ENCODE measurements around the gene NMT1. TPM values are rescaled to one million over a fixed set of nuclear protein-coding genes. Genes with fewer than 3 reads are reported as not detected.

NMT1 gene
- total RNA-seq, 1 donor from 2014 or later: 118 TPM

GRCh38 chr17:45098869-45099616 lies 37.9 kb downstream of the NMT1 start:
- peaks cover 17% of the 10 kb centered on the region for H3K36me3 Mint-ChIP-seq (ENCODE audit: low read depth)
- H3K27ac Mint-ChIP-seq (ENCODE audit: unreplicated experiment): no peak overlapping the region

GRCh38 chr17:45101546-45101882 lies 40.4 kb downstream of the NMT1 start:
- DNase-seq (ENCODE audit: low read depth, low spot score): no peak
- H3K27ac Mint-ChIP-seq (ENCODE audit: unreplicated experiment): no peak overlapping the region
- no peaks in the 10 kb centered on the region for H3K9me3 Mint-ChIP-seq
- no peaks in the 10 kb centered on the region for H3K4me1 Mint-ChIP-seq
- peaks cover 12% of the 10 kb centered on the region for H3K36me3 Mint-ChIP-seq (ENCODE audit: low read depth)
- H3K27me3 Mint-ChIP-seq (ENCODE audit: low read depth): no peaks in the 10 kb centered on the region
- H3K4me3 Mint-ChIP-seq: no peak overlapping the region
- no peak for TF ChIP-seq CTCF (conservative IDR thresholded peaks at IDR 0.05)

More at GRCh38 chr17:45098869-45099616, 37.9 kb downstream of the NMT1 start:
- H3K9me3 Mint-ChIP-seq: no peaks in the 10 kb centered on the region
- DNase-seq (ENCODE audit: low read depth, low spot score): peak; percentile 89
- no peaks in the 10 kb centered on the region for H3K4me1 Mint-ChIP-seq
- TF ChIP-seq CTCF (conservative IDR thresholded peaks at IDR 0.05): peak; percentile 89
- no peak overlapping the region for H3K4me3 Mint-ChIP-seq
- no peaks in the 10 kb centered on the region for H3K27me3 Mint-ChIP-seq (ENCODE audit: low read depth)

- Mint-ChIP-seq H3K4me1 (no peaks in the 10 kb centered on the region), H3K4me3 (no peak overlapping the region), H3K27me3 (ENCODE audit: low read depth) (no peaks in the 10 kb centered on the region), H3K27ac (ENCODE audit: unreplicated experiment) (peak overlapping the region; percentile 67), H3K36me3 (ENCODE audit: low read depth) (peaks cover 12% of the 10 kb centered on the region), H3K9me3 (no peaks in the 10 kb centered on the region)
- DNase-seq (ENCODE audit: low read depth, low spot score): no peak
- TF ChIP-seq CTCF (conservative IDR thresholded peaks at IDR 0.05): no peak
Measured at GRCh38 chr17:45101883-45102811, 41.0 kb downstream of the NMT1 start.

- Mint-ChIP-seq H3K4me1 (no peaks in the 10 kb centered on the region), H3K9me3 (no peaks in the 10 kb centered on the region), H3K27me3 (ENCODE audit: low read depth) (no peaks in the 10 kb centered on the region), H3K27ac (ENCODE audit: unreplicated experiment) (no peak overlapping the region), H3K36me3 (ENCODE audit: low read depth) (peaks cover 11% of the 10 kb centered on the region), H3K4me3 (no peak overlapping the region)
- DNase-seq (ENCODE audit: low read depth, low spot score): no peak
- no peak for TF ChIP-seq CTCF (conservative IDR thresholded peaks at IDR 0.05)
Measured at GRCh38 chr17:45102856-45103255, 41.7 kb downstream of the NMT1 start.

GRCh38 chr17:45103269-45103795 lies 42.2 kb downstream of the NMT1 start:
- H3K4me1 Mint-ChIP-seq: no peaks in the 10 kb centered on the region
- no peak overlapping the region for H3K27ac Mint-ChIP-seq (ENCODE audit: unreplicated experiment)
- H3K27me3 Mint-ChIP-seq (ENCODE audit: low read depth): no peaks in the 10 kb centered on the region
- peaks cover 11% of the 10 kb centered on the region for H3K36me3 Mint-ChIP-seq (ENCODE audit: low read depth)
- H3K9me3 Mint-ChIP-seq: no peaks in the 10 kb centered on the region
- no peak for TF ChIP-seq CTCF (conservative IDR thresholded peaks at IDR 0.05)
- no peak overlapping the region for H3K4me3 Mint-ChIP-seq
- no peak for DNase-seq (ENCODE audit: low read depth, low spot score)

Measured in neural crest cell (in vitro differentiated cells).